ENCODE results near the gene DHX35. TPM values are rescaled to one million over a fixed set of nuclear protein-coding genes. Genes with fewer than 3 reads are reported as not detected.

Gene DHX35
- total RNA-seq, 2 experiments from 2014 or later = 13.0 to 15.6 TPM

GRCh38 chr20:39072132-39072531, 110.0 kb downstream of the DHX35 start:
- no TSS peak for BruUV-seq (replicated peaks)
- H3K36me3 ChIP-seq (ENCODE audit: insufficient read depth, low read length) = no peaks in the 10 kb centered on the region
- TF ChIP-seq, protein P1, sequence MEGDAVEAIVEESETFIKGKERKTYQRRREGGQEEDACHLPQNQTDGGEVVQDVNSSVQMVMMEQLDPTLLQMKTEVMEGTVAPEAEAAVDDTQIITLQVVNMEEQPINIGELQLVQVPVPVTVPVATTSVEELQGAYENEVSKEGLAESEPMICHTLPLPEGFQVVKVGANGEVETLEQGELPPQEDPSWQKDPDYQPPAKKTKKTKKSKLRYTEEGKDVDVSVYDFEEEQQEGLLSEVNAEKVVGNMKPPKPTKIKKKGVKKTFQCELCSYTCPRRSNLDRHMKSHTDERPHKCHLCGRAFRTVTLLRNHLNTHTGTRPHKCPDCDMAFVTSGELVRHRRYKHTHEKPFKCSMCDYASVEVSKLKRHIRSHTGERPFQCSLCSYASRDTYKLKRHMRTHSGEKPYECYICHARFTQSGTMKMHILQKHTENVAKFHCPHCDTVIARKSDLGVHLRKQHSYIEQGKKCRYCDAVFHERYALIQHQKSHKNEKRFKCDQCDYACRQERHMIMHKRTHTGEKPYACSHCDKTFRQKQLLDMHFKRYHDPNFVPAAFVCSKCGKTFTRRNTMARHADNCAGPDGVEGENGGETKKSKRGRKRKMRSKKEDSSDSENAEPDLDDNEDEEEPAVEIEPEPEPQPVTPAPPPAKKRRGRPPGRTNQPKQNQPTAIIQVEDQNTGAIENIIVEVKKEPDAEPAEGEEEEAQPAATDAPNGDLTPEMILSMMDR (conservative IDR thresholded peaks at IDR 0.05; ENCODE audit: low read length) = no peak
- no peak for TF ChIP-seq EZH2phosphoT487 (IDR thresholded peaks at IDR 0.05; ENCODE audit: borderline replicate concordance, low read depth, low read length)
- no peak overlapping the region for H3K27ac ChIP-seq (ENCODE audit: low read depth, low read length, poor library complexity, severe bottlenecking)
- H3K4me1 ChIP-seq (ENCODE audit: insufficient read depth, low read length, poor library complexity, severe bottlenecking) = no peaks in the 10 kb centered on the region
- H3K4me3 ChIP-seq (ENCODE audit: low read depth, low read length, poor library complexity, severe bottlenecking) = no peak overlapping the region
- DNase-seq (ENCODE audit: low spot score) = no peak
- no peaks in the 10 kb centered on the region for H3K79me2 ChIP-seq (ENCODE audit: insufficient read depth, low read depth, low read length)
- POLR2A ChIA-PET = no interaction called here
- intact Hi-C loops (cut with micrococcal nuclease; ENCODE audit: unreplicated experiment) = no loop called here
- CTCF ChIA-PET (ENCODE audit: unreplicated experiment) = no interaction called here
- H3K4me2 ChIP-seq (ENCODE audit: low read length) = no peak overlapping the region
- no peak overlapping the region for H2AFZ ChIP-seq (ENCODE audit: low read length)
- no peaks in the 10 kb centered on the region for H3K9me2 ChIP-seq (ENCODE audit: insufficient read depth, low read length)
- no peaks in the 10 kb centered on the region for H3K9me3 ChIP-seq (ENCODE audit: low read length)
- H4K20me1 ChIP-seq (ENCODE audit: insufficient read depth, low read length) = no peaks in the 10 kb centered on the region

GRCh38 chr20:39072653-39073052, 110.5 kb downstream of the DHX35 start:
- POLR2A ChIA-PET = no interaction called here
- CTCF ChIA-PET (ENCODE audit: unreplicated experiment) = no interaction called here
- no peak overlapping the region for H3K4me3 ChIP-seq (ENCODE audit: low read depth, low read length, poor library complexity, severe bottlenecking)
- intact Hi-C loops (cut with micrococcal nuclease; ENCODE audit: unreplicated experiment) = no loop called here
- no peak overlapping the region for H3K27ac ChIP-seq (ENCODE audit: low read depth, low read length, poor library complexity, severe bottlenecking)
- H3K9me3 ChIP-seq (ENCODE audit: low read length) = no peaks in the 10 kb centered on the region
- no TSS peak for BruUV-seq (replicated peaks)
- H3K4me2 ChIP-seq (ENCODE audit: low read length) = no peak overlapping the region
- H3K79me2 ChIP-seq (ENCODE audit: insufficient read depth, low read depth, low read length) = no peaks in the 10 kb centered on the region
- no peaks in the 10 kb centered on the region for H3K4me1 ChIP-seq (ENCODE audit: insufficient read depth, low read length, poor library complexity, severe bottlenecking)
- no peak for DNase-seq (ENCODE audit: low spot score)
- H2AFZ ChIP-seq (ENCODE audit: low read length) = no peak overlapping the region
- H3K9me2 ChIP-seq (ENCODE audit: insufficient read depth, low read length) = no peaks in the 10 kb centered on the region
- H4K20me1 ChIP-seq (ENCODE audit: insufficient read depth, low read length) = no peaks in the 10 kb centered on the region
- TF ChIP-seq, protein P1 (conservative IDR thresholded peaks at IDR 0.05; ENCODE audit: low read length) = no peak
- no peak for TF ChIP-seq EZH2phosphoT487 (IDR thresholded peaks at IDR 0.05; ENCODE audit: borderline replicate concordance, low read depth, low read length)
- H3K36me3 ChIP-seq (ENCODE audit: insufficient read depth, low read length) = no peaks in the 10 kb centered on the region

GRCh38 chr20:39075731-39076130, 113.6 kb downstream of the DHX35 start:
- POLR2A ChIA-PET = interaction anchor here (0.6 kb wide), 1 partner anchor 127 kb away, joined by 3 read pairs; no protein-coding TSS in a partner anchor
- CTCF ChIA-PET (ENCODE audit: unreplicated experiment) = interaction anchor here (0.7 to 1.5 kb wide), 2 partner anchors 8 to 22 kb away, joined by 3 to 4 read pairs; no protein-coding TSS in a partner anchor

More at GRCh38 chr20:39075731-39076130, 113.6 kb downstream of the DHX35 start:
- Histone ChIP-seq H3K36me3 (ENCODE audit: insufficient read depth, low read length) (no peaks in the 10 kb centered on the region), H3K79me2 (ENCODE audit: insufficient read depth, low read depth, low read length) (no peaks in the 10 kb centered on the region), H2AFZ (ENCODE audit: low read length) (no peak overlapping the region), H3K4me3 (ENCODE audit: low read depth, low read length, poor library complexity, severe bottlenecking) (no peak overlapping the region), H3K4me1 (ENCODE audit: insufficient read depth, low read length, poor library complexity, severe bottlenecking) (no peaks in the 10 kb centered on the region), H4K20me1 (ENCODE audit: insufficient read depth, low read length) (no peaks in the 10 kb centered on the region), H3K9me3 (ENCODE audit: low read length) (no peaks in the 10 kb centered on the region), H3K4me2 (ENCODE audit: low read length) (no peak overlapping the region), H3K9me2 (ENCODE audit: insufficient read depth, low read length) (no peaks in the 10 kb centered on the region), H3K27ac (ENCODE audit: low read depth, low read length, poor library complexity, severe bottlenecking) (no peak overlapping the region)
- no peak for DNase-seq (ENCODE audit: low spot score)
- BruUV-seq (replicated peaks) = no TSS peak
- no peak for TF ChIP-seq EZH2phosphoT487 (IDR thresholded peaks at IDR 0.05; ENCODE audit: borderline replicate concordance, low read depth, low read length)
- TF ChIP-seq, protein P1 (conservative IDR thresholded peaks at IDR 0.05; ENCODE audit: low read length) = no peak
- intact Hi-C loops (cut with micrococcal nuclease; ENCODE audit: unreplicated experiment) = no loop called here
